Breast epithelium (tissue), 3 donors: Measurements from ENCODE around the gene KPNA1.

Experiments
- POLR2A ChIP-seq: fragments of 450-650 bp; IDR thresholded peaks from one replicate; pipeline ENCODE4 v1.6.1; 2016; ENCODE audit warnings: antibody characterized with exemption, mild to moderate bottlenecking, moderate library complexity
- POLR2AphosphoS5 ChIP-seq, 3 donors: sonication (generic); formaldehyde crosslinking; IDR thresholded peaks; one replicate each; pipeline ENCODE4 v1.6.1; 2017; ENCODE audit warnings: antibody characterized with exemption in 3 of 3
- TF ChIP-seq, protein P1 (sequence below), 3 donors: fragments of 450-650 bp; IDR thresholded peaks; one replicate each; pipeline ENCODE4 v1.5.1; 2016 to 2017; ENCODE audit warnings: antibody characterized with exemption in 3 of 3, mild to moderate bottlenecking in 3 of 3, moderate library complexity in 3 of 3

DNA sequence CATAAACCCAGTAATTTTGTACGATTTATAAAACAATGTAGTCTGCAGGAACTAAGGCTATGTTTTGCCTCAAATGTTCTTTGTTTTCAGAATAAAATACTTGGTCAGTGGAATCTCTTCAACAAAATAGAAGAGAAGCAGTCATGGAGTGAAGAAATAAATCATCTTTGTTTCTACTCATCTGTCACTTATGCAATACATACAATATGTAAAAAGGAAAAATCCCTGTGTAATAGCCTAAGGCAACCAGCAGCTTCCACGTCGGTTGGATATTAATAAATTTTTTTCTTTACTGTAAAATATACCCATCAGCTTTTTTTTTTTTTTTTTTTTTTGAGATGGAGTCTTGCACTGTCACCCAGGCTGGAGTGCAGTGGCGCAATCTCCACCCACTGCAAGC lies 93.6 kb downstream of the KPNA1 start:
- TF ChIP-seq, protein P1, sequence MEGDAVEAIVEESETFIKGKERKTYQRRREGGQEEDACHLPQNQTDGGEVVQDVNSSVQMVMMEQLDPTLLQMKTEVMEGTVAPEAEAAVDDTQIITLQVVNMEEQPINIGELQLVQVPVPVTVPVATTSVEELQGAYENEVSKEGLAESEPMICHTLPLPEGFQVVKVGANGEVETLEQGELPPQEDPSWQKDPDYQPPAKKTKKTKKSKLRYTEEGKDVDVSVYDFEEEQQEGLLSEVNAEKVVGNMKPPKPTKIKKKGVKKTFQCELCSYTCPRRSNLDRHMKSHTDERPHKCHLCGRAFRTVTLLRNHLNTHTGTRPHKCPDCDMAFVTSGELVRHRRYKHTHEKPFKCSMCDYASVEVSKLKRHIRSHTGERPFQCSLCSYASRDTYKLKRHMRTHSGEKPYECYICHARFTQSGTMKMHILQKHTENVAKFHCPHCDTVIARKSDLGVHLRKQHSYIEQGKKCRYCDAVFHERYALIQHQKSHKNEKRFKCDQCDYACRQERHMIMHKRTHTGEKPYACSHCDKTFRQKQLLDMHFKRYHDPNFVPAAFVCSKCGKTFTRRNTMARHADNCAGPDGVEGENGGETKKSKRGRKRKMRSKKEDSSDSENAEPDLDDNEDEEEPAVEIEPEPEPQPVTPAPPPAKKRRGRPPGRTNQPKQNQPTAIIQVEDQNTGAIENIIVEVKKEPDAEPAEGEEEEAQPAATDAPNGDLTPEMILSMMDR (IDR thresholded peaks at IDR 0.05), result no peak
- TF ChIP-seq POLR2AphosphoS5 (IDR thresholded peaks at IDR 0.05), result no peak
- TF ChIP-seq POLR2A, result no peak
